Measurements from ENCODE around the gene RPL27.
A peak's percentile ranks its signal among the peaks of the same experiment; 100 is the strongest.

The RPL27 gene

DNA sequence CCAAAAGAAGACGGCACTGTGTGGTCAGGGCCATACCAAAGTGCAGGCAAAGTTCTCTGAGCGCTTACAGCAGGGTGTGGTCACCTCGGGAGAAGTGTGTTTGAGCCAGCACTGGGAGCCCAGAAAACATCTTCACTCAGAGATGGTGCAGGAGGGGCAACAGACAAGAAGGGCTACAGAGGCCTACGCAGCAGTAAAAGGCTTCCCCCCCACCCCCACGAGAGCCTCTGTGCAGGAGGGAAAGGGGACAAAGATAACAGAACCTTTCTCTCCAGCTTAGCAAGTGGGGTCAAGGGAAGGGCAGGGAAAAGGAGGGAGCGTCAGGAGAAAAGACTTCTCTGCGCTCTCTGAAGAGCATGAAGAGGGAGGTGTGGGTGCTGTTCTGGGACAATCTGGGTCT, 21.2 kb downstream of the RPL27 start:
- peak overlapping the region; percentile 42 for H3K4me3 ChIP-seq (ENCODE audit: low read depth, low read length)
- DNase-seq (ENCODE audit: low read depth): peak; percentile 72
- TF ChIP-seq CTCF (IDR thresholded peaks at IDR 0.05; ENCODE audit: low read depth, low read length): no peak
- no peak for TF ChIP-seq POLR2A (IDR thresholded peaks at IDR 0.05; ENCODE audit: extremely low read depth, insufficient read length)
- no peak for TF ChIP-seq MAX (IDR thresholded peaks at IDR 0.05; ENCODE audit: low read depth, low read length)
- no peak for TF ChIP-seq MYC (IDR thresholded peaks at IDR 0.05; ENCODE audit: low read depth, low read length)

- TF ChIP-seq POLR2A (IDR thresholded peaks at IDR 0.05; ENCODE audit: extremely low read depth, insufficient read length) (no peak), MYC (IDR thresholded peaks at IDR 0.05; ENCODE audit: low read depth, low read length) (no peak), MAX (IDR thresholded peaks at IDR 0.05; ENCODE audit: low read depth, low read length) (no peak), CTCF (IDR thresholded peaks at IDR 0.05; ENCODE audit: low read depth, low read length) (no peak)
- DNase-seq (ENCODE audit: low read depth): peak; percentile 65
- peak overlapping the region; percentile 42 for H3K4me3 ChIP-seq (ENCODE audit: low read depth, low read length)
These were observed 21.9 kb downstream of the RPL27 start for GRCh38 chr17:43020030-43020621.

GRCh38 chr17:43020789-43021740, 22.8 kb downstream of the RPL27 start:
- TF ChIP-seq POLR2A (IDR thresholded peaks at IDR 0.05; ENCODE audit: extremely low read depth, insufficient read length) (no peak), MAX (IDR thresholded peaks at IDR 0.05; ENCODE audit: low read depth, low read length) (peak; percentile 68), MYC (IDR thresholded peaks at IDR 0.05; ENCODE audit: low read depth, low read length) (0 out of 2 replicates have a peak, but pooled peaks have one; percentile 34)
- DNase-seq (ENCODE audit: low read depth): peak; percentile 84
- H3K4me3 ChIP-seq (ENCODE audit: low read depth, low read length): peak overlapping the region; percentile 71

DNA sequence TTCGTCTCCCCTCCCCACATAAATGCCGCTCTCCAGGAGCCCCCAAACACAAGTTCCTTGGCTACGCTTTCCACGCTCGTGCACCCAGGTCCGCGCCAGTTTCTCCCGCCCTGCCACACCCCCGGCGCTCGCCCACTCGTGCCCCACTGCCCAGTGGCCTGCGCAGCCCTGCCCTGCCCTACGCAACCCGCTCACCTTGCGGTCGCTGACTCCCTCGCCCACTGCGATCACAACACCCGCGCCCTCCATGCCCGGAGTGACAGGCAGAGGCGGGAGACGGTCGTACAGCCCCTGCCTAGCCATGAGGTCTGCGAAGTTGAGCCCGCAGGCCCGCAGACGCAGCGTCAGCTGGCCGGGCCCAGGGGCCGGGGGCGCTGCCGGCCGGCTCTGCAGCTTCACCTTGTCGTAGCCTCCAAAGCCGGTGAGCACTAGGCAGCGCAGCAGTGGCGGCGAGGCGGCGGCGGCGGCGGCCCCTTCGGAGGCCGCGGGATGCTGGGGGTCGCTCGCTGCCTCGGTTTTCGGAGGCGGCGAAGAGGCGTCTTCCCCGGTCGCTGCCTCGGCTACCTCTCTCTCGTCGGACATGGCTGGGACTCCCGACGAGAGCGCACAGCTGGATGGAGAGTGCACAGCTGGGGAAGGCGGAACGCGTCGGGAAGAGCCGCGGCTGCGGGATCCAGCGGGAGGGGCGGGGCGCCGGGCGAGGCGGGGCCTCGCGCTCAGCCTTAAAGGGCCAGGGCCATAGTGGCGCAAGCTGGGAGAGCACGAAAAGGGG, 23.7 kb downstream of the RPL27 start, which contains the start of gene VAT1:
Gene VAT1, minus strand, starts transcription at position 645 of the 772 bp plus-strand sequence. Its CDS starts 63 bp downstream, at position 582.
- TF ChIP-seq MAX (IDR thresholded peaks at IDR 0.05; ENCODE audit: low read depth, low read length): no peak; the same call in 1 of the 2 replicates
- TF ChIP-seq POLR2A (IDR thresholded peaks at IDR 0.05; ENCODE audit: extremely low read depth, insufficient read length): peak; percentile 48
- TF ChIP-seq CTCF (IDR thresholded peaks at IDR 0.05; ENCODE audit: low read depth, low read length): no peak
- DNase-seq (ENCODE audit: low read depth): peak; percentile 83
- H3K4me3 ChIP-seq (ENCODE audit: low read depth, low read length): peak within 1 kb of the TSS; percentile 71

GRCh38 chr17:43024407-43025289, 26.4 kb downstream of the RPL27 start, which contains the start of gene RND2:
Gene RND2 (plus strand): TSS chr17:43025231. CDS start chr17:43025348, 117 bp downstream.
- peak; percentile 93 for DNase-seq (ENCODE audit: low read depth)
- TF ChIP-seq POLR2A (IDR thresholded peaks at IDR 0.05; ENCODE audit: extremely low read depth, insufficient read length) (no peak), MAX (IDR thresholded peaks at IDR 0.05; ENCODE audit: low read depth, low read length) (peak; percentile 46), MYC (IDR thresholded peaks at IDR 0.05; ENCODE audit: low read depth, low read length) (peak; percentile 45; the same call in 1 of the 2 replicates), CTCF (IDR thresholded peaks at IDR 0.05; ENCODE audit: low read depth, low read length) (peak; percentile 81)
- H3K4me3 ChIP-seq (ENCODE audit: low read depth, low read length): peak within 1 kb of the TSS; percentile 46
